Left lung (tissue), 10 donors: Measurements from ENCODE around the gene ALG14. TPM values are rescaled to one million over a fixed set of nuclear protein-coding genes. Genes with fewer than 3 reads are reported as not detected.
"Not testable (repeated sequence)": the region's sequence is repeated elsewhere in the genome, so short reads cannot be mapped to it uniquely, and the experiment has no call there.

Source experiments
- ATAC-seq: fragments of 200-7000 bp; cut with Tn5 transposase; one replicate; pipeline ENCODE4 v1.9.1; 2020; ENCODE audit warnings: moderate library complexity
- DNase-seq, 4 donors: peaks; one replicate each; pipeline ENCODE4 v3.0.0-alpha.2; 2013 to 2020
- H3K27ac ChIP-seq, 2 donors: fragments of 200-600 bp; sonication (generic) in 1 of 2; one replicate each; pipeline versions ENCODE4 v1.5.0 to v1.8.0; 2020 to 2021
- H3K27me3 ChIP-seq, 2 donors: fragments of 200-600 bp; sonication (generic) in 1 of 2; one replicate each; pipeline versions ENCODE4 v1.5.0 to v1.8.0; 2020 to 2021
- H3K36me3 ChIP-seq, 2 donors: fragments of 200-600 bp; sonication (generic) in 1 of 2; one replicate each; pipeline versions ENCODE4 v1.5.0 to v1.8.0; 2020 to 2021
- H3K4me1 ChIP-seq, 2 donors: fragments of 200-600 bp; one replicate each; pipeline ENCODE4 v1.8.0; 2021
- H3K4me3 ChIP-seq, 2 donors: fragments of 200-600 bp; sonication (generic) in 1 of 2; one replicate each; pipeline versions ENCODE4 v1.5.0 to v1.8.0; 2020 to 2021; ENCODE audit warnings: mild to moderate bottlenecking in 1 of 2
- H3K9me3 ChIP-seq, 2 donors: fragments of 200-600 bp; sonication (generic) in 1 of 2; one replicate each; pipeline versions ENCODE4 v1.5.0 to v1.8.0; 2020 to 2021
- CTCF ChIP-seq, 2 donors: fragments of 200-600 bp; sonication (generic) in 1 of 2; IDR thresholded peaks; one replicate each; pipeline versions ENCODE4 v1.5.0 to v1.8.0; 2021; ENCODE audit warnings: antibody characterized with exemption in 2 of 2
- intact Hi-C, 2 donors: fragments of 100-400 bp; cut with DNase I; formaldehyde crosslinking; loops; one replicate each; pipeline versions ENCODE4 v1.11.2 to v1.14.2; 2022
- polyA plus RNA-seq, 6 donors: library from polyadenylated mRNA; unstranded; fragments of 120-200 nt; gene quantifications; one replicate each; pipeline ENCODE4 v1.2.1, GENCODE V29; 2013; ENCODE audit not compliant: insufficient read length in 6 of 6
- total RNA-seq, 2 donors: library from RNA; stranded (reverse); fragmentation: NEBNext Ultra II Directional; extraction: Animal tissue kit (Norgen Biotek cat#: 25700); gene quantifications; one replicate each; pipeline ENCODE4 v1.2.1, GENCODE V29; 2021
- donor health status: DM: no; HTN: yes; CAD: no.
- donor health status: DM: no; HTN: no; CAD: no.

ALG14 gene
- total and polyA plus RNA-seq, 8 donors: 5.1 to 13.4 (median 10.1) TPM

GRCh38 chr1:95058974-95059373 lies 13.8 kb downstream of the ALG14 start:
- no peak overlapping the region for H3K4me3 ChIP-seq
- TF ChIP-seq CTCF (IDR thresholded peaks at IDR 0.05): no peak
- peaks cover 0 to 14% of the 10 kb centered on the region in 2 donors for H3K36me3 ChIP-seq
- no peak for ATAC-seq
- no peaks in the 10 kb centered on the region for H3K9me3 ChIP-seq
- no peak for DNase-seq
- no peaks in the 10 kb centered on the region for H3K27me3 ChIP-seq
- intact Hi-C loops: no loop called here
- no peak overlapping the region for H3K27ac ChIP-seq
- H3K4me1 ChIP-seq: no peaks in the 10 kb centered on the region

- TF ChIP-seq CTCF (IDR thresholded peaks at IDR 0.05): no peak
- H3K27ac ChIP-seq: no peak overlapping the region
- H3K36me3 ChIP-seq: no peaks in the 10 kb centered on the region
- no peaks in the 10 kb centered on the region for H3K27me3 ChIP-seq
- H3K4me1 ChIP-seq: no peaks in the 10 kb centered on the region
- H3K4me3 ChIP-seq: no peak overlapping the region
- intact Hi-C loops: no loop called here
- no peak for DNase-seq
- H3K9me3 ChIP-seq: no peaks in the 10 kb centered on the region
- ATAC-seq: no peak
Observed at GRCh38 chr1:95057351-95057750, 15.4 kb downstream of the ALG14 start.

- no peaks in the 10 kb centered on the region for H3K9me3 ChIP-seq
- DNase-seq: no peak
- H3K36me3 ChIP-seq: no peaks in the 10 kb centered on the region
- no peak for TF ChIP-seq CTCF (IDR thresholded peaks at IDR 0.05)
- no peak overlapping the region for H3K4me3 ChIP-seq
- no peak overlapping the region for H3K27ac ChIP-seq
- H3K4me1 ChIP-seq: no peaks in the 10 kb centered on the region
- no peaks in the 10 kb centered on the region for H3K27me3 ChIP-seq
- intact Hi-C loops: no loop called here
- no peak for ATAC-seq
Observed at GRCh38 chr1:95049935-95050334, 22.8 kb downstream of the ALG14 start.

GRCh38 chr1:95048317-95048716 lies 24.4 kb downstream of the ALG14 start:
- Histone ChIP-seq H3K4me3 (no peak overlapping the region), H3K4me1 (peaks cover 0 to 4% of the 10 kb centered on the region in 2 donors), H3K27me3 (no peaks in the 10 kb centered on the region), H3K9me3 (no peaks in the 10 kb centered on the region), H3K36me3 (no peaks in the 10 kb centered on the region), H3K27ac (no peak overlapping the region)
- no peak for ATAC-seq
- no peak for DNase-seq
- no peak for TF ChIP-seq CTCF (IDR thresholded peaks at IDR 0.05)
- intact Hi-C loops: no loop called here

GRCh38 chr1:95047624-95048023 lies 25.1 kb downstream of the ALG14 start:
- H3K27ac ChIP-seq, DNase-seq, H3K9me3 ChIP-seq, intact Hi-C loops, H3K4me3 ChIP-seq, ATAC-seq, H3K27me3 ChIP-seq, H3K36me3 ChIP-seq: not testable (repeated sequence)
- H3K4me1 ChIP-seq: peaks cover 0 to 11% of the 10 kb centered on the region in 2 donors

GRCh38 chr1:95046359-95046758 lies 26.4 kb downstream of the ALG14 start:
- intact Hi-C loops: no loop called here
- Histone ChIP-seq H3K9me3 (no peaks in the 10 kb centered on the region), H3K4me1 (peaks cover 0 to 22% of the 10 kb centered on the region in 2 donors), H3K36me3 (no peaks in the 10 kb centered on the region), H3K27me3 (no peaks in the 10 kb centered on the region), H3K4me3 (no peak overlapping the region), H3K27ac (no peak overlapping the region)
- no peak for TF ChIP-seq CTCF (IDR thresholded peaks at IDR 0.05)
- DNase-seq: no peak
- ATAC-seq: no peak
